ENCODE data around the gene MRAS. TPM values are rescaled to one million over a fixed set of nuclear protein-coding genes. Genes with fewer than 3 reads are reported as not detected.

The MRAS gene
- total RNA-seq, result 1 to 10 TPM in 1 of 2 donors, not detected in 1; 1.5 TPM

- H3K36me3 Mint-ChIP-seq, result peaks cover 5 to 11% of the 10 kb centered on the region in 2 donors
- ATAC-seq, result peak; percentile 73 to 84
- peak in 1 of 2 donors; percentile 61 for DNase-seq (ENCODE audit: low spot score in 2 of 2)
- H3K27ac Mint-ChIP-seq, result no peak within 1 kb of the TSS
- H3K9me3 Mint-ChIP-seq, result peaks cover 0 to 4% of the 10 kb centered on the region in 2 donors
These were observed at the start of gene MRAS for GRCh38 chr3:138347960-138348753. MRAS (plus strand) TSS chr3:138348579; CDS start chr3:138372884, 24,305 bp downstream.

- no peak for ATAC-seq
- no peak for DNase-seq (ENCODE audit: low spot score in 2 of 2)
- peaks cover 4 to 25% of the 10 kb centered on the region in 2 donors for H3K36me3 Mint-ChIP-seq
- no peak overlapping the region for H3K27ac Mint-ChIP-seq
- H3K9me3 Mint-ChIP-seq, result peaks cover 0 to 6% of the 10 kb centered on the region in 2 donors
These were observed 47.7 kb upstream of the MRAS start for GRCh38 chr3:138300647-138301046.

- peaks cover 15 to 18% of the 10 kb centered on the region in 2 donors for H3K9me3 Mint-ChIP-seq
- no peak overlapping the region for H3K27ac Mint-ChIP-seq
These were observed 44.9 kb upstream of the MRAS start for GRCh38 chr3:138303474-138303873.

GRCh38 chr3:138307899-138308298, 40.5 kb upstream of the MRAS start:
- ATAC-seq, result no peak
- Mint-ChIP-seq H3K9me3 (peaks cover 34 to 35% of the 10 kb centered on the region in 2 donors), H3K27ac (peak overlapping the region in 1 of 2 donors; percentile 9), H3K36me3 (peaks cover 40 to 42% of the 10 kb centered on the region in 2 donors)
- DNase-seq (ENCODE audit: low spot score in 2 of 2), result no peak

More at GRCh38 chr3:138303474-138303873, 44.9 kb upstream of the MRAS start:
- no peak for ATAC-seq
- peaks cover 17 to 33% of the 10 kb centered on the region in 2 donors for H3K36me3 Mint-ChIP-seq
- DNase-seq (ENCODE audit: low spot score in 2 of 2), result no peak

- ATAC-seq (no peak), DNase-seq (ENCODE audit: low spot score in 2 of 2) (no peak)
- Mint-ChIP-seq H3K9me3 (peaks cover 34 to 35% of the 10 kb centered on the region in 2 donors), H3K27ac (no peak overlapping the region), H3K36me3 (peaks cover 40 to 42% of the 10 kb centered on the region in 2 donors)
These were observed 39.6 kb upstream of the MRAS start for GRCh38 chr3:138308783-138309182.

GRCh38 chr3:138310494-138310893, 37.9 kb upstream of the MRAS start:
- Mint-ChIP-seq H3K36me3 (peaks cover 40 to 42% of the 10 kb centered on the region in 2 donors), H3K27ac (no peak overlapping the region), H3K9me3 (peaks cover 34 to 35% of the 10 kb centered on the region in 2 donors)
- ATAC-seq, result no peak
- no peak for DNase-seq (ENCODE audit: low spot score in 2 of 2)

- Mint-ChIP-seq H3K9me3 (peaks cover 17 to 20% of the 10 kb centered on the region in 2 donors), H3K36me3 (peaks cover 20 to 21% of the 10 kb centered on the region in 2 donors), H3K27ac (no peak overlapping the region)
- DNase-seq (ENCODE audit: low spot score in 2 of 2), result no peak
- ATAC-seq, result no peak
These were observed 33.6 kb upstream of the MRAS start for GRCh38 chr3:138314751-138315150.

GRCh38 chr3:138317687-138318086, 30.7 kb upstream of the MRAS start:
- H3K27ac Mint-ChIP-seq, result no peak overlapping the region
- ATAC-seq (no peak), DNase-seq (ENCODE audit: low spot score in 2 of 2) (no peak)
- peaks cover 0 to 5% of the 10 kb centered on the region in 2 donors for H3K9me3 Mint-ChIP-seq
- no peaks in the 10 kb centered on the region for H3K36me3 Mint-ChIP-seq

- Mint-ChIP-seq H3K27ac (no peak overlapping the region), H3K36me3 (no peaks in the 10 kb centered on the region), H3K9me3 (peaks cover 0 to 5% of the 10 kb centered on the region in 2 donors)
- DNase-seq (ENCODE audit: low spot score in 2 of 2) (no peak), ATAC-seq (no peak)
These were observed 24.4 kb upstream of the MRAS start for GRCh38 chr3:138323971-138324370.

- Mint-ChIP-seq H3K9me3 (peaks cover 0 to 5% of the 10 kb centered on the region in 2 donors), H3K36me3 (no peaks in the 10 kb centered on the region), H3K27ac (no peak overlapping the region)
- no peak for DNase-seq (ENCODE audit: low spot score in 2 of 2)
- ATAC-seq, result no peak
These were observed 22.4 kb upstream of the MRAS start for GRCh38 chr3:138325990-138326389.

- ATAC-seq (no peak), DNase-seq (ENCODE audit: low spot score in 2 of 2) (no peak)
- Mint-ChIP-seq H3K36me3 (no peaks in the 10 kb centered on the region), H3K9me3 (no peaks in the 10 kb centered on the region), H3K27ac (no peak overlapping the region)
These were observed 21.3 kb upstream of the MRAS start for GRCh38 chr3:138326866-138327595.

GRCh38 chr3:138327831-138328230, 20.5 kb upstream of the MRAS start:
- H3K27ac Mint-ChIP-seq, result no peak overlapping the region
- ATAC-seq (no peak), DNase-seq (ENCODE audit: low spot score in 2 of 2) (no peak)
- no peaks in the 10 kb centered on the region for H3K9me3 Mint-ChIP-seq
- H3K36me3 Mint-ChIP-seq, result no peaks in the 10 kb centered on the region

GRCh38 chr3:138328341-138328740, 20.0 kb upstream of the MRAS start:
- Mint-ChIP-seq H3K27ac (no peak overlapping the region), H3K9me3 (no peaks in the 10 kb centered on the region), H3K36me3 (no peaks in the 10 kb centered on the region)
- DNase-seq (ENCODE audit: low spot score in 2 of 2) (no peak), ATAC-seq (no peak)

- H3K9me3 Mint-ChIP-seq, result no peaks in the 10 kb centered on the region
- ATAC-seq, result peak; percentile 91 to 92
These were observed 19.0 kb upstream of the MRAS start, which contains the start of gene NME9 for GRCh38 chr3:138329127-138329983. NME9 (minus strand) TSS chr3:138329851; CDS start chr3:138329335, 516 bp downstream.

GRCh38 chr3:138329984-138330293, 18.4 kb upstream of the MRAS start:
- ATAC-seq (no peak), DNase-seq (ENCODE audit: low spot score in 2 of 2) (no peak)
- Mint-ChIP-seq H3K27ac (peak overlapping the region in 1 of 2 donors; percentile 68), H3K36me3 (no peaks in the 10 kb centered on the region), H3K9me3 (no peaks in the 10 kb centered on the region)

More at GRCh38 chr3:138329127-138329983, 19.0 kb upstream of the MRAS start, which contains the start of gene NME9:
- H3K27ac Mint-ChIP-seq, result peak within 1 kb of the TSS; percentile 68 to 93
- H3K36me3 Mint-ChIP-seq, result no peaks in the 10 kb centered on the region
- peak; percentile 87 for DNase-seq (ENCODE audit: low spot score in 2 of 2)

- ATAC-seq (no peak), DNase-seq (ENCODE audit: low spot score in 2 of 2) (no peak)
- Mint-ChIP-seq H3K27ac (no peak overlapping the region), H3K36me3 (no peaks in the 10 kb centered on the region), H3K9me3 (no peaks in the 10 kb centered on the region)
These were observed 17.1 kb upstream of the MRAS start for GRCh38 chr3:138331143-138331894.

Measured in activated naive CD4-positive, alpha-beta T cell treated with anti-CD3 and anti-CD28 coated beads, Interleukin-2, amount 50 U/mL, for 72 hours (primary cell).